Ureter (tissue), 1 donor: ENCODE data around the gene RBP7. TPM values are rescaled to one million over a fixed set of nuclear protein-coding genes. Genes with fewer than 3 reads are reported as not detected.
"Not testable (repeated sequence)": the region's sequence is repeated elsewhere in the genome, so short reads cannot be mapped to it uniquely, and the experiment has no call there.

Source experiments
- DNase-seq: peaks from one replicate; pipeline ENCODE4 v3.0.0-alpha.2; 2020; ENCODE audit warnings: low spot score
- total RNA-seq: library from RNA; stranded (reverse); gene quantifications from one replicate; pipeline ENCODE4 v1.2.4, GENCODE V29; 2023
- donor health status: DM: yes; HTN: yes; CAD: no.

Gene RBP7
- total RNA-seq, 1 donor from 2014 or later: 8.5 TPM

GRCh38 chr1:10028956-10029500, 32.0 kb downstream of the RBP7 start:
- DNase-seq: not testable (repeated sequence)

DNA sequence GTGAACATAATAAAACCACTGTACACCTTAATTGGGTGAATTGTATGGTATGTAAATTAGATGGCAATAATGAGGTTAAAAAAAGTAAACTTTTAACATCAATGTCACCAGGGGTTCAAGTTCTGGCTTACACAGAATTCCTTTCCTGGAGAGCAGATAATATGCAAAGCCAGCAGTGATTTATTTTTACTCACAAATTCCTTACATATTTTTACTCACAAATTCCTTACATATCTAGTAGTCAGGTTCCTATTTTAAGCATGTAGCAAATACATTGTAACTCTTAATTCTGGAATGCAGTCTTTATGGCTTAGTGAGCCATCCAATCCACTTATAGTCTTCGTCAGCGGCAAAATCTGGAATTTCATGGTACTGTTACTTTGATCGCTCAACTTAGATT, 34.4 kb downstream of the RBP7 start:
- no peak for DNase-seq

GRCh38 chr1:10032590-10033358, 35.7 kb downstream of the RBP7 start, which contains the start of gene UBE4B:
Gene UBE4B, plus strand, starts transcription at chr1:10032958. Its CDS starts 713 bp downstream, at chr1:10033671.
- peak; percentile 97 for DNase-seq

- peak; percentile 49 for DNase-seq
Observed at GRCh38 chr1:10033359-10033845, 36.4 kb downstream of the RBP7 start.

DNA sequence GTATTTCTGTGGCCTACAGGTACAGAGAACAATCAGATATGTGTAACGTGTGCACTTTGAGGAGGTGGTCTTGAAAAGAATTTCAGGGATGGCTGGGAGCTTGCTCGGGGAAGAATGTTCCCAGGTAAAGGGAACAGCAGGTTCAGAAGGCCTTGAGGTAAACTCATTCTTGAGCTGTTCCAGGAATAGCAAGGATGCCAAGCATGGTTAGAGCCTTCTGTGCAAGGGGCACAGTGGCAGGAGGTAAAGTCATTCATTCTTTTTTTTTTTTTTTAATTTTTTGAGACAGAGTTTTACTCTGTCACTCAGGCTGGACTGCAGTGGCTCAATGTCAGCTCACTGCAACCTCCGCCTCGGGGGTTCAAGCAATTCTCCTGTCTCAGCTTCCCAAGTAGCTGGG, 45.7 kb downstream of the RBP7 start:
- DNase-seq: no peak

DNA sequence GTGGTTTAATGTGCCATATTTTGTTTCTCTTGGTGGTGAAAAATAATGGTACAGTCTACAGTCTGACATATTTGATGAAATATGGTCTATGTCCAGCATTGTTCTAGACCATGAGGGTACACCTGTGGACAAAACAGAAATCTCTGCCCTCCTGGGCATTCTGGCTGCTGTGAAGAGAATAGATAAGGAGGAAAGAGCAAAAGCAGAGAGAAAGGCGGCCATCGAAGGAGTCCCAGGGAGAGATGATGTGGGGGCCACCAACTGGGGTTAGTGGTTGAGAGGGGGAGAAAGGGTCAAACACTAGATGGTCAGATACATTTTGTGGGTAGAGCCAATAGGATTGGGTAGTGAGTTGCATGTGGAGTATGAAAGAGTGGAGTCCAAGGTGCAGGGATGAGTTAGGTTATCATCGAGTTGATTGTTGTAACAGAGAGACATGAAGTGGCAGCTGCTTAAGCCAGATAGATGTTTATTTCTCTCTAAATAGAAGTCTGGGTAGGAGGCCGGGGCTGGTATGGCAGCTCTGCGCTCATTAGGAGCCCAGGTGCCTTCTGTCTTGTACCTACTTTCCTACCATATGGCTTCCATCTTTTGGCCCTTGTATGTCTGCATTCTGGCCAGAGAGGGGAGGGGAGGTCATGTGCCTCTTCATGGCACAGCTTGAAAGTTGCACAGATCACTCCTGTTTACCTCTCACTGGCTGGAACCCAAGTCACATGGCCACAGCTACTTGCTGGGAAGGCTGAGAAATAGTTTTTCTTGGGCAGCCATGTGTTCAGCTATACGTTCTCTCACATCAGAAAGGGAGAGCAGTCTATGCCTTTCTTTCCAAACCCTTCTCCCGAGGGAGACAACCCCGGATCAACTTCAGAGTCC, 48.7 kb downstream of the RBP7 start:
- DNase-seq: no peak

DNA sequence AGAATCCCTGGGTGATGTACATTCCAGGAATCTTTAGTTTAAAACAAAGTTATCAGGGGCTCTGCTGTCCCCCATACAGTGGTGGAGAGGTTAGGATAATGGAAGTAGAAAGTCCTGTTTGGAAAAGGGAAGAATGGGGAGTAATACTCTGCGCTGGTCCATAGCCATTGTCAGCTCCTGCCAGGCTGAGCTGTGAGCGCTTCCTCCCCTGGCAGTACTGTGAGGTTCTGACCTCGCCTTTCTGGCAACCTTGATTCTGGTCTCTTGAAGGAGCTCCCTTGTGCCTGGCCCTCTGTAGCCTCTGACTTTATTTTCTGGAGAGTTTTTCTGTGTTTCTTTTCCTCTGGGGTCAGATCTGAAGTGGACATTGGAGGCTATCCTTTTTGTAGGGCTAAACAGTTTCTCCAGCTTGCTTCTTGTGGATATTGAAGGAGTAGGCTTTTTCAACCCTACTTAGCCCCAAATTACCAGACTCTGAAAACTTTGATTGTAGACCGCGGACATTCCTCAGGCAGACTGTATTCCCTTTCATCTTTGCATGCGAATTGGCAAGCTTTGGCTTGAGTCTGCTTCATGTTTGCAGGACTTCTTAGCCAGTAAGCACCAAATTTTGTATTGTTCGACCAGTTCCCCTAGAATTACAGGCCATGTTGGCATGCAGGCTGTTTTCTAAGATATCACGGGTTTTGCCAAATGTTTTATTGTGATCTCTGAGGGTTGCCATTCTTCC, 49.5 kb downstream of the RBP7 start:
- no peak for DNase-seq

GRCh38 chr1:10048601-10049000, 51.6 kb downstream of the RBP7 start:
- DNase-seq: no peak

- DNase-seq: no peak
Observed at GRCh38 chr1:10050611-10051010, 53.6 kb downstream of the RBP7 start.

DNA sequence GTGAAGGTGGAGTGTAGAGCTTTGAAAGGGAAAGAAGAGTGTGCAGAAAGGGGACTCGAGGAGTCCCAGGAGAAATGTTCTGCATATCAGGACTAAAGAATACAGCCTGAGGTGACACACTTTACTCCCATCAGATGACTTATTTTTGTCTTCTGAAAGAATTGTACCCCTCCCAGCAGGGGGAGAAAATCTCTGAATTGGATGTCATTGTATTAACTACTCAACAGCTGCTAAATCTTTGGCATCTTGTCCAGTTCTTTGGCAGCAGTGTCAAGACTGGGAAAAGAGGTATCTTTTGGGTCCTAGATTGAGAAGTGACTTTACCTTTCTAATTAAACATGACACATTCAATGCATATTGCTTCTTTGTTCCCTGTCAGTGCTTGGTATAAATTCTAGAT, 54.6 kb downstream of the RBP7 start:
- no peak for DNase-seq

- no peak for DNase-seq
Observed at GRCh38 chr1:10052347-10052746, 55.3 kb downstream of the RBP7 start.

DNA sequence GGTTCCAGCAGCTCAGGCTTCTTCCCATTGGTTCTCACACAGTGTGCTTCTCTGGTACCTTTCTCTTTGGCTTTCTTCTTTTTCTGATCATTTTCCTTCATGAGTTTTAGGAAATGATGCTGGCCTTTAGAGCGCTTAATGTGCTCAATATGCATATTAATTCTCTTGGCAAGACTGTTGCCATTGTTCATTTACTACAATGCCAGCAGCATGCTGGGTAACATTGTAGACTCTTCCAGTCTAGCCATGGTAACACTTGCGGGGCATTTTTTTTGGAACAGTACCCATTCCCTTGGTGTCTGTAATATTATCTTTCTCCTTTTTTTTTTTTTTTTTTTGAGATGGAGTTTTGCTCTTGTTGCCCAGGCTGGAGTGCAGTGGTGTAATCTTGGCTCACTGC, 57.4 kb downstream of the RBP7 start:
- DNase-seq: no peak

- no peak for DNase-seq
Observed at GRCh38 chr1:10056599-10056987, 59.6 kb downstream of the RBP7 start.

DNA sequence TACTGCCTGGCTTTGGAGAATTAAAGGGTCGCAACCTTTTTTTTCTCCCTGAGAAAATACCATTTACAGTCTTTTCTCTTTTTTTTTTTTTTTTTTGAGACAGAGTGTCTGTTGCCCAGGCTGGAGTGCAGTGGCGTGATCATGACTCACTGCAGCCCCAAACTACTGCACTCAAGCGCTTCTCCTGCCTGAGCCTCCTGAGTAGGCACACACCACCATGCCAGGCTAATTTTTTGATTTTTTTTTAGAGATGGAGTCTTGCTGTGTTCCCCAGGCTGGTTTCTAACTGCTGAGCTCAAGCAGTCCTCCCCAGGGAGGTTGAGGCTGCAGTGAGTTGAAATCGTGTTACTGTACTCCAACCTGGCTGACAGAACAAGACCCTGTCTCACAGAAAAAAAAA, 60.3 kb downstream of the RBP7 start:
- no peak for DNase-seq

DNA sequence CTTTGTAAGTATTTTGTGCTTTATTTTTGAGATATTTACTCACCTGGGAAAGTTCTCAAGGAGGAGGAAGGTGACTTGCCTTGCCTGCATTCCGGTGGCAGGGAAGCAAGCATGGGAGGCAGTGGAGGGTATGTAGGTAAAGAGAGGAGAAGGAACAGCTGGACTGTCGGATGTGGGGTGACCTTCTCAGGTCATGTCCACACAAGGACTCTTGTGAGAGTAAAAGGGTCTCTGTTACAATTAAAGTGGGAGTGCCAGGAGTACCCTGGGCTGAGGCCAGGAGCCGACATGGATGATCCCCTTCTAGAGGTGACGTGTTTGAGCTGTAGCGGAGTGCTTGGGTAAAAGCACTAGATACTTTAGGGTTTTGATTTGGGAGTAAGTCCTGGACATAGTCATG, 60.8 kb downstream of the RBP7 start:
- no peak for DNase-seq

DNA sequence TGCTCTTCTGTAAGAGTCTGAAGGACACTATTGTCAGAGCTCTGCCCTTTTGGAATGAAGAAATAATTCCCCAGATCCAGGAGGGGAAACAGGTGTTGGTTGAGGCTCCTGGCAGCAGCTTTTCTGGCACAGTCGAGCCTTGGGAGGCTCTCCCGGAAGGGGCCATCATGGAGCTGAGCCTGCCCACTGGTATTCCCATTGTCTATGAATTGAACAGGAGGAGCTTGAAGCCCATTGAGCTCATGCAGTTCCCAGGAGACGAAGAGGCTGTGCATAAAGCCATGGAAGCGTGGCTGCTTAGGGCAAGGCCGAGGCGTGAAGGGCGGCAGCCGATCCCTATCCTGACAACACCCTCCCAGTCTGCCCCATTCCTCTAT, 62.3 kb downstream of the RBP7 start:
- no peak for DNase-seq

DNA sequence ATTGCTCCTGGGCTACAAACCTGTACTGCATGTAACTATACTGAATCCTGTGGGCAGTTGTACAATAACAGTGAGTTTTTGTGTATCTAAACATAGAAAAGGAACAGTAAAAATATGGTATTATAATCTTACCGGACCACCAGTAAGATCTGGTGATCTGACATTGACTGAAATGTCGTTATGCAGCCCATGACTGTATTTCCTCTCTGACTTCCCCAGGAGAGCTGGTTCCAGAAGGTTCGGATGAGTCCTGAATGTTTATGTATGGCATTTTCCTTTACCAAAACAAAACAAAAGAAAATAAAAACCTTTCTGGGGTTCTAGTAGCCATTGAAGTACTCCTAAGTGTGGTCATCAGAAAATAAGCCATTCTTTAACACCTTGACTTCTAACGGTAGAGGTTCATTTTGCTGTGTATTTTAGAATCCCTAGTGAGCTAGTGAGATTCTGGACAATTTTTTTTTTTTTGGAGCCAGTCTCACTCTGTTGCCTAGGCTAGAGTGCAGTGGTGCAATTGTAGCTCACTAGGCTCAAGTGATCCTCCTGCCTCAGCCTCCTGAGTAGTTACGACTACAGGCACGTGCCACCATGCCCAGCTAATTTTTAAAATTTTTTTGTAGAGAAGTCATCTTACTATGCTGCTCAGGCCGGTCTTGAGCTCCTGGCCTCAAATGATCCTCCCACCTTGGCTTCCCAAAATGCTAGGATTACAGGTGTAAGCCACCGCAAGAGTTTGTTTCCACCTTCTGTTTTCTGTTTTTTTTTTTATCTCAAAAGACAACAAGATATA, 63.5 kb downstream of the RBP7 start:
- no peak for DNase-seq

- DNase-seq: no peak
Observed at GRCh38 chr1:10061276-10061675, 64.2 kb downstream of the RBP7 start.

DNA sequence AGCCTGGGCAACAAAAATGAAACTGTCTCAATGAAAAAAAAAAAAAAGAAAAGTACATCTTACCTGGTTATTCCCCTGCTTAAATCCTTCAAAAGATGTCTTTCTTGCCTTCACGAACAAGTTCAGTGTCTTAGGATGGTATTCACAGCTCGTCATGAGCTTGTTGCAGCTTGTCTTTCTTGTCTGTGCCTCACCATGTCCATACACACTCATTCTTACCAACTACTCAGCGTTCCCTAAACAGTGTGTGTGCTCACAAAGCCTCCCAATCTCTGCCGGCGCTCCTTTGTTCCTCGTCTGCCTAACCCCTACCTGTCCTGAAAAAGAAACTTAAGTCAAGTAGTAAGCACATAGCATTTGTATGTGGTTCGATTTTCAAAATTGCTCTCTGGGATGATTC, 66.8 kb downstream of the RBP7 start:
- no peak for DNase-seq

GRCh38 chr1:10064416-10065343, 67.7 kb downstream of the RBP7 start:
- no peak for DNase-seq
